GF-D8 (cell line): Measurements from ENCODE around the gene POU2AF2.
"Not testable (repeated sequence)": the region's sequence is repeated elsewhere in the genome, so short reads cannot be mapped to it uniquely, and the experiment has no call there.

ENCODE experiments used
- DNase-seq: peaks from one replicate; lab custom pipeline; 2025; lab: John Stamatoyannopoulos, UW

POU2AF2 gene

GRCh38 chr11:111303461-111303860 lies 57.9 kb downstream of the POU2AF2 start:
- DNase-seq: no peak

GRCh38 chr11:111305162-111305802 lies 59.8 kb downstream of the POU2AF2 start:
- DNase-seq: no peak

GRCh38 chr11:111305876-111306275 lies 60.4 kb downstream of the POU2AF2 start:
- DNase-seq: no peak

- DNase-seq: no peak
These were observed 60.8 kb downstream of the POU2AF2 start for GRCh38 chr11:111306321-111306720.

GRCh38 chr11:111307472-111308108 lies 62.1 kb downstream of the POU2AF2 start:
- DNase-seq: no peak

- DNase-seq: no peak
These were observed 62.6 kb downstream of the POU2AF2 start for GRCh38 chr11:111308140-111308539.

GRCh38 chr11:111309215-111309915 lies 63.8 kb downstream of the POU2AF2 start:
- DNase-seq: no peak

- DNase-seq: no peak
These were observed 64.6 kb downstream of the POU2AF2 start for GRCh38 chr11:111310088-111310487.

- DNase-seq: no peak
These were observed 65.2 kb downstream of the POU2AF2 start for GRCh38 chr11:111310723-111311122.

- no peak for DNase-seq
These were observed 66.6 kb downstream of the POU2AF2 start for GRCh38 chr11:111312076-111312475.

- no peak for DNase-seq
These were observed 73.8 kb downstream of the POU2AF2 start for GRCh38 chr11:111319296-111319695.

- not testable (repeated sequence) for DNase-seq
These were observed 74.7 kb downstream of the POU2AF2 start for GRCh38 chr11:111320199-111320598.

- no peak for DNase-seq
These were observed 75.4 kb downstream of the POU2AF2 start for GRCh38 chr11:111320728-111321568.

GRCh38 chr11:111322534-111322933 lies 77.0 kb downstream of the POU2AF2 start:
- no peak for DNase-seq

- DNase-seq: no peak
These were observed 78.8 kb downstream of the POU2AF2 start for GRCh38 chr11:111324277-111324720.

- no peak for DNase-seq
These were observed 79.7 kb downstream of the POU2AF2 start for GRCh38 chr11:111325259-111325658.

GRCh38 chr11:111326824-111327223 lies 81.3 kb downstream of the POU2AF2 start:
- DNase-seq: no peak

GRCh38 chr11:111327908-111328624 lies 82.5 kb downstream of the POU2AF2 start:
- no peak for DNase-seq

GRCh38 chr11:111329306-111330204 lies 84.0 kb downstream of the POU2AF2 start:
- no peak for DNase-seq

- no peak for DNase-seq
These were observed 84.8 kb downstream of the POU2AF2 start for GRCh38 chr11:111330234-111330893.
